Subcutaneous adipose tissue (tissue), 4 donors: Measurements from ENCODE around the gene ALAS1. TPM values are rescaled to one million over a fixed set of nuclear protein-coding genes. Genes with fewer than 3 reads are reported as not detected.

Experiments
- total RNA-seq, 4 donors: library from RNA; depleted of rRNA; stranded (reverse); fragments of >200 nt; gene quantifications; one replicate each; pipeline ENCODE4 v1.1.0, GENCODE V29; 2016
- TF ChIP-seq, protein P1 (sequence below): fragments of 450-650 bp; IDR thresholded peaks from one replicate; pipeline ENCODE4 v1.5.1; 2016; ENCODE audit warnings: low read depth, mild to moderate bottlenecking, control low read depth, antibody characterized with exemption, moderate library complexity

The ALAS1 gene
- total RNA-seq, 4 donors from 2014 or later: 25.8 to 44.3 (median 39.0) TPM

DNA sequence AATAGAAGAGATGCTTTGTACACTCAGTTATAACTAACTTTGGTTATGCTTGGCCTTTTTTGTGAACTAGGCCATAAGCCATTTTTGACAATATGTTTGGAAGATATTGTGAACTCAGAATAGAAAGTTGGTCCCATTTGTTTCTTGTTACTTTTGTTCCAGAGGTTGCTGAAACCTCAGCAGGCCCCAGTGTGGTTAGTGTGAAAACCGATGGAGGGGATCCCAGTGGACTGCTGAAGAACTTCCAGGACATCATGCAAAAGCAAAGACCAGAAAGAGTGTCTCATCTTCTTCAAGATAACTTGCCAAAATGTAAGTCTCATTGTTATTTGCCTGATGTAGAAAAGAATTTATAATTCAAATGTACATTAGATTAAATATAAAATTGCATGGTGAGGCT, 5.7 kb downstream of the ALAS1 start:
- TF ChIP-seq, protein P1, sequence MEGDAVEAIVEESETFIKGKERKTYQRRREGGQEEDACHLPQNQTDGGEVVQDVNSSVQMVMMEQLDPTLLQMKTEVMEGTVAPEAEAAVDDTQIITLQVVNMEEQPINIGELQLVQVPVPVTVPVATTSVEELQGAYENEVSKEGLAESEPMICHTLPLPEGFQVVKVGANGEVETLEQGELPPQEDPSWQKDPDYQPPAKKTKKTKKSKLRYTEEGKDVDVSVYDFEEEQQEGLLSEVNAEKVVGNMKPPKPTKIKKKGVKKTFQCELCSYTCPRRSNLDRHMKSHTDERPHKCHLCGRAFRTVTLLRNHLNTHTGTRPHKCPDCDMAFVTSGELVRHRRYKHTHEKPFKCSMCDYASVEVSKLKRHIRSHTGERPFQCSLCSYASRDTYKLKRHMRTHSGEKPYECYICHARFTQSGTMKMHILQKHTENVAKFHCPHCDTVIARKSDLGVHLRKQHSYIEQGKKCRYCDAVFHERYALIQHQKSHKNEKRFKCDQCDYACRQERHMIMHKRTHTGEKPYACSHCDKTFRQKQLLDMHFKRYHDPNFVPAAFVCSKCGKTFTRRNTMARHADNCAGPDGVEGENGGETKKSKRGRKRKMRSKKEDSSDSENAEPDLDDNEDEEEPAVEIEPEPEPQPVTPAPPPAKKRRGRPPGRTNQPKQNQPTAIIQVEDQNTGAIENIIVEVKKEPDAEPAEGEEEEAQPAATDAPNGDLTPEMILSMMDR: no peak

DNA sequence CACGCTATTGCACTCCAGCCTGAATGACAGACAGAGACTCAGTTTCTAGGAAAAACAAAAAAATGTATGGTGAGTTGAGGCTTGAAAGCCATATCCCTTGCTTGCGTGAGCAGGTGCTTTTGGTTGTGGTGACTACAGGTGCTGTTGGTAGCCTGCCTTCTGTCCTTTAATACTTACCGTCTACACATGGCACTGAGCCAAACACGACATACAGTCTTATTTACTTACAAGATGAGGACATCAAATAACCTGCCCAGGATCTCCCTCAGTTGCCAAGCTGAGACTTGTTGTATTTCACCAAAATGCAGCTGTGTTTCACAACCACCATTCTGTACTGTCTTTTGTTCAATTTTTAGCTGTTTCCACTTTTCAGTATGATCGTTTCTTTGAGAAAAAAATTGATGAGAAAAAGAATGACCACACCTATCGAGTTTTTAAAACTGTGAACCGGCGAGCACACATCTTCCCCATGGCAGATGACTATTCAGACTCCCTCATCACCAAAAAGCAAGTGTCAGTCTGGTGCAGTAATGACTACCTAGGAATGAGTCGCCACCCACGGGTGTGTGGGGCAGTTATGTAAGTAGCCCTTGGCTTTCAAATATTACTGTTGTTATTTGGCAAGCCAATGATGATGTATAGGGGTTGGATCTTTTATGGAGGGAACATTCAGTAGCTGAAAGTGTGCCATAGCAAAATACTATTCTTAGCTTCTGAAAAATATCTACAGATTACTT, 6.5 kb downstream of the ALAS1 start:
- TF ChIP-seq, protein P1: no peak

DNA sequence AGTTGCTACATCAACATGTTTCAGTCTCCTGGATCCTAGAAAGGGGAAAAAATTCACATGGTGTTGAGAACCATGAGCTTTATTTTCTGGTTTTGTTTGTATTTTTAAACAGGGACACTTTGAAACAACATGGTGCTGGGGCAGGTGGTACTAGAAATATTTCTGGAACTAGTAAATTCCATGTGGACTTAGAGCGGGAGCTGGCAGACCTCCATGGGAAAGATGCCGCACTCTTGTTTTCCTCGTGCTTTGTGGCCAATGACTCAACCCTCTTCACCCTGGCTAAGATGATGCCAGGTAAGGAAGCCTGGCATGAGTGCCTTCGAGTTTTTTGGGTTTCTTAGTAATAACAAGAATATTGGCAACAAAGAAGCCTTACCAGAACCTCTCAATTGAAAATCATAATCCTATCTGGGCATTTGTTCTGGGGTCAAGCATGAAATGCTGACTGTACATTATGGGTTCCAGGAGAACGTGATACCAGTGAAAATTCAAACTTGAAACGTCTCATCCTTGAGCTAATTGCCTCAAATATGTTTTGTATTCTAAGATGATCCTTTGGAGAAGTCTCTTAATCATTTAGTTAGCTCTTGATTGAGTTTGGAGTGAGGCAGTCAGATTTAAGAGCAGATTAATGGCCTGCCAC, 7.9 kb downstream of the ALAS1 start:
- TF ChIP-seq, protein P1: no peak

DNA sequence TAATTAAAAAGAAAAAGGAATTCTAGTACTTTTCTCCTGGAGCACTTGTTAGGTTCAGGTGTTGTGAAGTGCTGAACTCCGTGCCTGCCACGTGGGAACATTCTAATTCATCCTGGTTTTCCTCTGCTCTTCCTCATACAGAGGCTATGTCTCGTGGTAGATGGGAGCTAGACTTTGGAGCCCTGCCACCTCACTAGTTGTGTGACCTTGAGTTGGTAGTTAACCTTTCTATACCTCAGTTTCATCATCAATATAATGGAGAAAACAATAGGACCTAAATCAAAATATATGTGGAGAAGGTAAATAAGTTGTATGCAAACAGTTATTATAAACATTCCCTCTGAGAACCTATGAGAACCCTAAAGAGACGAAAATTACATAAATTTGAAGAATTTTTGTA, 10.6 kb downstream of the ALAS1 start:
- TF ChIP-seq, protein P1: no peak

DNA sequence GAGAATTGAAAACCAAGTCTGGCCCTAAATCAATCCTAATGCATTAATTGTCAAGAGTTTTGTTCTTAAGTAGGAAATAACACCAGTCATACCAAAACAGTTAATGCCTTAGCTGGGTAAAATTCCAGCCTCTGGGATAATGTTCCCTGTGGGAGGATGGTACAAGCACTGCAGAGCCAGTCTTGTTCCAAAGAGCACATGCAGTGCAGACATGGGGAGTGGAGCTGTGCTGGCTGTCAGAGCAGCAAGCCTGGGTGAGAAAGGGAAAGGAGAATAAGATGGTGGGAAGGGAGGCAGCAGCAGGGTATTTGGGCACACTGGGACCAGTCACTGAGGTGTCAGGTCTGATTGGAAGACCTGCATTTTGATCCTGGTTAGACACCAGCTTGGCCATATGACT, 12.1 kb downstream of the ALAS1 start:
- TF ChIP-seq, protein P1: no peak

DNA sequence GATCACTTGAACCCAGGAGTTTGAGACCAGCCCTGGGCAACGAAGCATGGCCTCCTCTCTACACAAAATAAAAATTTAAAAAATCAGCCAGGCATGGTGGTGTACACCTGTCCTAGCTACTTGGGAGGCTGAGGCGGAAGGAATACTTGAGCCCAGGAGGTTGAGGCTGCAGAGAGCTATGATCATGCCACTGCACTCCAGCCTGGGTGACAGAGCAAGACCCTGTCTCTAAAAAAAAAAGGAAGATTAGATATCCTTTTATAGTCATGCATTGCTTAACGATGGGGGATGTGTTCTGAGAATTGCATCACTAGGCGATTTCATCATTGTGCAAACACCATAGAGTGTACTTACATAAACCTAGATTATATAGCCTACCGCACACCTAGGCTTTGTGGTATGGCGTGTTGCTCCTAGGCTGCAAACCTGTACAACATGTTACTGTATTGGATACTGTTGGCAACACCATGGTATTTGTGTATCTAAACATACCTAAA, 12.6 kb downstream of the ALAS1 start:
- TF ChIP-seq, protein P1: no peak

DNA sequence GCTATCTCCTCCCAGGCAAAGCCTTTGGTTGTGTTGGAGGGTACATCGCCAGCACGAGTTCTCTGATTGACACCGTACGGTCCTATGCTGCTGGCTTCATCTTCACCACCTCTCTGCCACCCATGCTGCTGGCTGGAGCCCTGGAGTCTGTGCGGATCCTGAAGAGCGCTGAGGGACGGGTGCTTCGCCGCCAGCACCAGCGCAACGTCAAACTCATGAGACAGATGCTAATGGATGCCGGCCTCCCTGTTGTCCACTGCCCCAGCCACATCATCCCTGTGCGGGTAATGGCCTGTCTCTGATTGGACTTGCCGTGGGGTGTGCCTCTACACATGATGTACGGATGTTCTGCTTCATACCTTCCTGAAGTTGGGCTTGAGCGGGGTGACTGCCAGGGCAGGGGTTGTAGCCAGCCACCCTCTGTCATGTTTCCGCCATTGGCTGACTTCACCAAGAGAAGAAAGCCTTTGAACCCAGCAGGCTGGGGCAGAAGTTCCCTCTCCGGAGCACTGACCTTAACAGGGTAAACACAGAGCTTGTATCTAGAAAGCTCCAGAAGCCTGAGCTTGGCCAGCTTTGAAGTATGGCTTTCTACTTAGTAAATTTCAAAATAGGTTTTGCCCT, 13.4 kb downstream of the ALAS1 start:
- TF ChIP-seq, protein P1: no peak
